HepG2 (cell line): Measurements from ENCODE around the gene CISD2. TPM values are rescaled to one million over a fixed set of nuclear protein-coding genes. Genes with fewer than 3 reads are reported as not detected.

Experiments used
- CERS6 ChIP-seq: sonication (generic); formaldehyde crosslinking; IDR thresholded peaks from 2 replicates; pipeline ENCODE4 v1.5.0; 2020; ENCODE audit warnings: missing genetic modification reagents
- FOSL2 ChIP-seq: sonication (generic); formaldehyde crosslinking; IDR thresholded peaks from 2 replicates; pipeline ENCODE4 v1.4.0; 2020; ENCODE audit warnings: missing genetic modification reagents
- GATA4 ChIP-seq: sonication (generic); IDR thresholded peaks from 2 replicates; pipeline ENCODE4 v1.6.1; 2016; ENCODE audit warnings: antibody characterized with exemption, low read depth, borderline replicate concordance
- GTF2F1 ChIP-seq: fragments of 150-350 bp; IDR thresholded peaks from 2 replicates; pipeline ENCODE4 v1.6.1; 2014; ENCODE audit warnings: low read length
- JDP2 ChIP-seq: sonication (generic); formaldehyde crosslinking; IDR thresholded peaks from 2 replicates; pipeline ENCODE4 v1.8.1; 2022; ENCODE audit warnings: missing genetic modification reagents, borderline replicate concordance
- MTA3 ChIP-seq: sonication (generic); formaldehyde crosslinking; IDR thresholded peaks from 2 replicates; pipeline ENCODE4 v1.4.0; 2020; ENCODE audit warnings: missing genetic modification reagents
- MYPOP ChIP-seq: sonication (generic); formaldehyde crosslinking; IDR thresholded peaks from 2 replicates; pipeline ENCODE4 v1.8.1; 2023; ENCODE audit warnings: mild to moderate bottlenecking, moderate library complexity, missing genetic modification reagents
- POLR2A ChIP-seq, 2 experiments: IDR thresholded peaks; 2 replicates each; pipeline ENCODE4 v1.6.1; 2011; ENCODE audit warnings: low read depth in 2 of 2, low read length in 2 of 2, mild to moderate bottlenecking in 1 of 2, moderate library complexity in 1 of 2; ENCODE audit not compliant: insufficient read depth in 1 of 2
- POLR2G ChIP-seq: fragments of 200-400 bp; formaldehyde crosslinking; IDR thresholded peaks from 2 replicates; pipeline ENCODE4 v1.6.1; 2018; ENCODE audit warnings: mild to moderate bottlenecking, low read depth, low read length, moderate library complexity
- SNAPC2 ChIP-seq: sonication (generic); formaldehyde crosslinking; IDR thresholded peaks from 2 replicates; pipeline ENCODE4 v1.8.1; 2022; ENCODE audit warnings: mild to moderate bottlenecking, missing genetic modification reagents
- SPEN ChIP-seq: sonication (generic); formaldehyde crosslinking; IDR thresholded peaks from 2 replicates; pipeline ENCODE4 v1.5.1; 2020; ENCODE audit warnings: low read depth, mild to moderate bottlenecking, missing genetic modification reagents
- THAP11 ChIP-seq: IDR thresholded peaks from 2 replicates; pipeline ENCODE4 v1.6.1; 2016; ENCODE audit warnings: missing biosample characterization, missing genetic modification reagents
- TOE1 ChIP-seq: sonication (generic); formaldehyde crosslinking; IDR thresholded peaks from 2 replicates; pipeline ENCODE4 v1.4.0; 2020; ENCODE audit warnings: mild to moderate bottlenecking, missing genetic modification reagents
- ZNF230 ChIP-seq: sonication (generic); formaldehyde crosslinking; IDR thresholded peaks from 2 replicates; pipeline ENCODE4 v1.4.0; 2020; ENCODE audit warnings: mild to moderate bottlenecking, missing genetic modification reagents
- ZNF256 ChIP-seq: sonication (generic); formaldehyde crosslinking; conservative IDR thresholded peaks from 2 replicates; pipeline ENCODE4 v1.4.0; 2020; ENCODE audit warnings: missing genetic modification reagents
- ZNF335 ChIP-seq: sonication (generic); formaldehyde crosslinking; IDR thresholded peaks from 2 replicates; pipeline ENCODE4 v1.4.0; 2020; ENCODE audit warnings: missing genetic modification reagents
- ZNF430 ChIP-seq: sonication (generic); formaldehyde crosslinking; IDR thresholded peaks from 2 replicates; pipeline ENCODE4 v1.9.0; 2021; ENCODE audit warnings: mild to moderate bottlenecking, missing genetic modification reagents
- ZNF441 ChIP-seq: sonication (generic); formaldehyde crosslinking; IDR thresholded peaks from 2 replicates; pipeline ENCODE4 v1.7.0; 2021; ENCODE audit warnings: missing genetic modification reagents, borderline replicate concordance
- ZNF761 ChIP-seq: sonication (generic); formaldehyde crosslinking; conservative IDR thresholded peaks from 2 replicates; pipeline ENCODE4 v1.4.0; 2020; ENCODE audit warnings: mild to moderate bottlenecking, missing genetic modification reagents
- polyA plus RNA-seq, 8 experiments: library from polyadenylated mRNA; depleted of rRNA in 3 of 8; stranded (reverse) in 7 of 8; unstranded in 1 of 8; fragments of >200 nt; fragmentation: Illumina TruSeq in 4 of 8; extraction: Trizol in 4 of 8; gene quantifications; 2 replicates each; pipeline versions ENCODE4 v1.2.1 to v1.2.3, GENCODE V29; 2011 to 2016; ENCODE audit warnings: low read depth in 4 of 8, missing spikeins in 1 of 8, mixed read lengths in 1 of 8; ENCODE audit not compliant: insufficient read depth in 1 of 8
- total RNA-seq, 5 experiments: library from RNA; depleted of rRNA; stranded (reverse); fragments of >200 nt; fragmentation: Illumina TruSeq; extraction: Trizol; gene quantifications; 2 replicates each; pipeline ENCODE4 v1.2.3, GENCODE V29; 2016; ENCODE audit warnings: low read depth in 1 of 5
- TF ChIP-seq, protein P1 (sequence below): sonication (generic); formaldehyde crosslinking; IDR thresholded peaks from 2 replicates; pipeline ENCODE4 v1.4.0; 2020; ENCODE audit warnings: missing genetic modification reagents, borderline replicate concordance
- TF ChIP-seq, protein P2 (sequence below): IDR thresholded peaks from 2 replicates; pipeline ENCODE4 v1.6.1; 2016; ENCODE audit warnings: missing genetic modification reagents, missing compliant biosample characterization
- TF ChIP-seq, protein P3 (sequence below): sonication (generic); formaldehyde crosslinking; IDR thresholded peaks from 2 replicates; pipeline ENCODE4 v1.4.0; 2020; ENCODE audit warnings: missing genetic modification reagents

The CISD2 gene
- total and polyA plus RNA-seq, 2 of the 13 experiments (the other 11 are each of a cell fraction or from before 2014, with no cell fraction given), result 24.5 to 37.7 TPM

- no peak for TF ChIP-seq CERS6 (CRISPR knock-in tag)
- peak; percentile 78 for TF ChIP-seq ZNF430 (CRISPR knock-in tag)
- peak; percentile 62 for TF ChIP-seq ZNF441
- TF ChIP-seq SNAPC2 (CRISPR knock-in tag), result peak; percentile 77; the same call in 1 of the 2 replicates
- peak; percentile 55; the same call in 1 of the 2 replicates for TF ChIP-seq FOSL2 (CRISPR knock-in tag)
- peak; percentile 88 for TF ChIP-seq ZNF335
- TF ChIP-seq JDP2 (CRISPR knock-in tag), result no peak
- TF ChIP-seq MYPOP (CRISPR knock-in tag), result peak; percentile 97
- TF ChIP-seq ZNF256 (CRISPR knock-in tag), result peak; percentile 58; the same call in 1 of the 2 replicates
- TF ChIP-seq, protein P1, sequence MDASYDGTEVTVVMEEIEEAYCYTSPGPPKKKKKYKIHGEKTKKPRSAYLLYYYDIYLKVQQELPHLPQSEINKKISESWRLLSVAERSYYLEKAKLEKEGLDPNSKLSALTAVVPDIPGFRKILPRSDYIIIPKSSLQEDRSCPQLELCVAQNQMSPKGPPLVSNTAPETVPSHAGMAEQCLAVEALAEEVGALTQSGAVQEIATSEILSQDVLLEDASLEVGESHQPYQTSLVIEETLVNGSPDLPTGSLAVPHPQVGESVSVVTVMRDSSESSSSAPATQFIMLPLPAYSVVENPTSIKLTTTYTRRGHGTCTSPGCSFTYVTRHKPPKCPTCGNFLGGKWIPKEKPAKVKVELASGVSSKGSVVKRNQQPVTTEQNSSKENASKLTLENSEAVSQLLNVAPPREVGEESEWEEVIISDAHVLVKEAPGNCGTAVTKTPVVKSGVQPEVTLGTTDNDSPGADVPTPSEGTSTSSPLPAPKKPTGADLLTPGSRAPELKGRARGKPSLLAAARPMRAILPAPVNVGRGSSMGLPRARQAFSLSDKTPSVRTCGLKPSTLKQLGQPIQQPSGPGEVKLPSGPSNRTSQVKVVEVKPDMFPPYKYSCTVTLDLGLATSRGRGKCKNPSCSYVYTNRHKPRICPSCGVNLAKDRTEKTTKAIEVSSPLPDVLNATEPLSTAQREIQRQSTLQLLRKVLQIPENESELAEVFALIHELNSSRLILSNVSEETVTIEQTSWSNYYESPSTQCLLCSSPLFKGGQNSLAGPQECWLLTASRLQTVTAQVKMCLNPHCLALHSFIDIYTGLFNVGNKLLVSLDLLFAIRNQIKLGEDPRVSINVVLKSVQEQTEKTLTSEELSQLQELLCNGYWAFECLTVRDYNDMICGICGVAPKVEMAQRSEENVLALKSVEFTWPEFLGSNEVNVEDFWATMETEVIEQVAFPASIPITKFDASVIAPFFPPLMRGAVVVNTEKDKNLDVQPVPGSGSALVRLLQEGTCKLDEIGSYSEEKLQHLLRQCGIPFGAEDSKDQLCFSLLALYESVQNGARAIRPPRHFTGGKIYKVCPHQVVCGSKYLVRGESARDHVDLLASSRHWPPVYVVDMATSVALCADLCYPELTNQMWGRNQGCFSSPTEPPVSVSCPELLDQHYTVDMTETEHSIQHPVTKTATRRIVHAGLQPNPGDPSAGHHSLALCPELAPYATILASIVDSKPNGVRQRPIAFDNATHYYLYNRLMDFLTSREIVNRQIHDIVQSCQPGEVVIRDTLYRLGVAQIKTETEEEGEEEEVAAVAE (CRISPR knock-in tag), result no peak
- TF ChIP-seq, protein P2, sequence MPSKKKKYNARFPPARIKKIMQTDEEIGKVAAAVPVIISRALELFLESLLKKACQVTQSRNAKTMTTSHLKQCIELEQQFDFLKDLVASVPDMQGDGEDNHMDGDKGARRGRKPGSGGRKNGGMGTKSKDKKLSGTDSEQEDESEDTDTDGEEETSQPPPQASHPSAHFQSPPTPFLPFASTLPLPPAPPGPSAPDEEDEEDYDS (CRISPR knock-in tag), result peak; percentile 64
- no peak for TF ChIP-seq MTA3 (CRISPR knock-in tag)
- TF ChIP-seq, protein P3, sequence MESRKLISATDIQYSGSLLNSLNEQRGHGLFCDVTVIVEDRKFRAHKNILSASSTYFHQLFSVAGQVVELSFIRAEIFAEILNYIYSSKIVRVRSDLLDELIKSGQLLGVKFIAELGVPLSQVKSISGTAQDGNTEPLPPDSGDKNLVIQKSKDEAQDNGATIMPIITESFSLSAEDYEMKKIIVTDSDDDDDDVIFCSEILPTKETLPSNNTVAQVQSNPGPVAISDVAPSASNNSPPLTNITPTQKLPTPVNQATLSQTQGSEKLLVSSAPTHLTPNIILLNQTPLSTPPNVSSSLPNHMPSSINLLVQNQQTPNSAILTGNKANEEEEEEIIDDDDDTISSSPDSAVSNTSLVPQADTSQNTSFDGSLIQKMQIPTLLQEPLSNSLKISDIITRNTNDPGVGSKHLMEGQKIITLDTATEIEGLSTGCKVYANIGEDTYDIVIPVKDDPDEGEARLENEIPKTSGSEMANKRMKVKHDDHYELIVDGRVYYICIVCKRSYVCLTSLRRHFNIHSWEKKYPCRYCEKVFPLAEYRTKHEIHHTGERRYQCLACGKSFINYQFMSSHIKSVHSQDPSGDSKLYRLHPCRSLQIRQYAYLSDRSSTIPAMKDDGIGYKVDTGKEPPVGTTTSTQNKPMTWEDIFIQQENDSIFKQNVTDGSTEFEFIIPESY (CRISPR knock-in tag), result no peak
- TF ChIP-seq THAP11 (CRISPR knock-in tag), result peak; percentile 79
- 0 out of 2 replicates have a peak, but pooled peaks have one; percentile 24 for TF ChIP-seq TOE1 (CRISPR knock-in tag)
- no peak; the same call in 1 of the 2 replicates for TF ChIP-seq GTF2F1
- TF ChIP-seq POLR2G, result peak; percentile 97
- peak; percentile 93 to 95 for TF ChIP-seq POLR2A (IDR thresholded peaks at IDR 0.05; ENCODE audit: insufficient read depth in 1 of 2, low read depth in 2 of 2, low read length in 2 of 2)
- TF ChIP-seq SPEN (CRISPR knock-in tag), result peak; percentile 79
- 0 out of 2 replicates have a peak, but pooled peaks have one; percentile 27 for TF ChIP-seq GATA4
- TF ChIP-seq ZNF761, result peak; percentile 97; the same call in 1 of the 2 replicates
- peak; percentile 95 for TF ChIP-seq ZNF230 (CRISPR knock-in tag)
Observed at GRCh38 chr4:102868781-102869568, at the start of gene CISD2 (continued).
